Right atrium auricular region (tissue), 2 donors: Measurements from ENCODE around the gene SHC2. TPM values are rescaled to one million over a fixed set of nuclear protein-coding genes. Genes with fewer than 3 reads are reported as not detected.

Experiments used
- DNase-seq: peaks from one replicate; pipeline ENCODE4 v3.0.0-alpha.2; 2019; ENCODE audit warnings: low spot score
- H3K27ac ChIP-seq, 2 donors: fragments of 200-600 bp; sonication (generic); 1 replicate in 1 of 2; 2 replicates in 1 of 2; pipeline ENCODE4 v1.5.1; 2016 to 2019
- H3K27me3 ChIP-seq, 2 donors: fragments of 200-600 bp; sonication (generic); one replicate each; pipeline versions ENCODE4 v1.5.1 to v1.6.0; 2017 to 2019
- H3K36me3 ChIP-seq: fragments of 200-600 bp; sonication (generic); one replicate; pipeline ENCODE4 v1.5.1; 2016
- H3K4me1 ChIP-seq, 2 donors: fragments of 200-600 bp; sonication (generic); one replicate each; pipeline versions ENCODE4 v1.5.1 to v1.6.0; 2017 to 2019
- H3K4me3 ChIP-seq, 2 donors: fragments of 200-600 bp; sonication (generic); 1 replicate in 1 of 2; 2 replicates in 1 of 2; pipeline ENCODE4 v1.5.1; 2017 to 2019; ENCODE audit warnings: mild to moderate bottlenecking in 1 of 2, moderate library complexity in 1 of 2
- H3K9me3 ChIP-seq, 2 donors: fragments of 200-600 bp; sonication (generic); one replicate each; pipeline ENCODE4 v1.5.1; 2019
- CTCF ChIP-seq, 2 donors: fragments of 200-600 bp; sonication (generic); IDR thresholded peaks; one replicate each; pipeline ENCODE4 v1.5.1; 2019; ENCODE audit warnings: antibody characterized with exemption in 2 of 2
- total RNA-seq, 2 donors: library from RNA; depleted of rRNA; stranded (reverse); fragments of >200 nt; gene quantifications; one replicate each; pipeline ENCODE4 v1.1.0, GENCODE V29; 2016

Gene SHC2
- total RNA-seq, 2 donors from 2014 or later = 9.6 to 26.8 TPM

GRCh38 chr19:488505-489417 lies 27.9 kb upstream of the SHC2 start:
- no peak for TF ChIP-seq CTCF (IDR thresholded peaks at IDR 0.05)
- Histone ChIP-seq H3K4me1 (peaks cover 0 to 8% of the 10 kb centered on the region in 2 donors), H3K27me3 (no peaks in the 10 kb centered on the region), H3K9me3 (no peaks in the 10 kb centered on the region), H3K27ac (peak overlapping the region; percentile 86 to 94), H3K4me3 (peak overlapping the region; percentile 70 to 94), H3K36me3 (no peaks in the 10 kb centered on the region)
- DNase-seq = peak; percentile 92

- H3K36me3 ChIP-seq = no peaks in the 10 kb centered on the region
- no peak overlapping the region for H3K27ac ChIP-seq
- H3K9me3 ChIP-seq = no peaks in the 10 kb centered on the region
- no peak overlapping the region for H3K4me3 ChIP-seq
- H3K4me1 ChIP-seq = peaks cover 0 to 8% of the 10 kb centered on the region in 2 donors
- no peaks in the 10 kb centered on the region for H3K27me3 ChIP-seq
- DNase-seq = peak; percentile 70
- no peak for TF ChIP-seq CTCF (IDR thresholded peaks at IDR 0.05)
Measured at GRCh38 chr19:485583-486236, 24.9 kb upstream of the SHC2 start.

GRCh38 chr19:485077-485476 lies 24.2 kb upstream of the SHC2 start:
- Histone ChIP-seq H3K4me1 (peaks cover 0 to 9% of the 10 kb centered on the region in 2 donors), H3K36me3 (no peaks in the 10 kb centered on the region), H3K4me3 (no peak overlapping the region), H3K9me3 (no peaks in the 10 kb centered on the region), H3K27me3 (no peaks in the 10 kb centered on the region), H3K27ac (no peak overlapping the region)
- no peak for DNase-seq
- no peak for TF ChIP-seq CTCF (IDR thresholded peaks at IDR 0.05)

GRCh38 chr19:484494-484893 lies 23.7 kb upstream of the SHC2 start:
- Histone ChIP-seq H3K4me1 (peaks cover 0 to 8% of the 10 kb centered on the region in 2 donors), H3K9me3 (no peaks in the 10 kb centered on the region), H3K27me3 (no peaks in the 10 kb centered on the region), H3K27ac (no peak overlapping the region), H3K4me3 (no peak overlapping the region), H3K36me3 (no peaks in the 10 kb centered on the region)
- TF ChIP-seq CTCF (IDR thresholded peaks at IDR 0.05) = no peak
- no peak for DNase-seq

- H3K27ac ChIP-seq = no peak overlapping the region
- H3K4me1 ChIP-seq = peaks cover 0 to 5% of the 10 kb centered on the region in 2 donors
- no peak for TF ChIP-seq CTCF (IDR thresholded peaks at IDR 0.05)
- no peak for DNase-seq
- H3K9me3 ChIP-seq = no peaks in the 10 kb centered on the region
- H3K4me3 ChIP-seq = no peak overlapping the region
- no peaks in the 10 kb centered on the region for H3K36me3 ChIP-seq
- H3K27me3 ChIP-seq = no peaks in the 10 kb centered on the region
Measured at GRCh38 chr19:483332-484072, 22.7 kb upstream of the SHC2 start.
